IMR-90 (cell line): ENCODE results near the gene USP6NL. TPM values are rescaled to one million over a fixed set of nuclear protein-coding genes. Genes with fewer than 3 reads are reported as not detected.

Source experiments
- ATAC-seq: fragments of 200-7000 bp; cut with Tn5 transposase; 2 replicates; pipeline ENCODE4 v1.9.1; 2020; ENCODE audit warnings: low read depth, mild to moderate bottlenecking, moderate library complexity
- BruUV-seq: library from RNA; stranded (reverse); fragments of 400-500 nt; replicated peaks from 2 replicates; lab custom pipeline; 2021; lab: Mats Ljungman, UMichigan
- CTCF ChIA-PET: fragments of 300-600 bp; formaldehyde crosslinking; extraction: SDS; loops from one replicate; lab custom pipeline; 2021; ENCODE audit warnings: antibody characterized with exemption; lab: Yijun Ruan, JAX
- POLR2A ChIA-PET: fragments of 300-600 bp; sonication (Branson Sonifier 250); formaldehyde crosslinking; loops from one replicate; lab custom pipeline; 2022; ENCODE audit warnings: antibody characterized with exemption; ENCODE audit not compliant: unreplicated experiment; lab: Charles Lee
- DNase-seq: peaks from one replicate; pipeline ENCODE4 v3.0.0; 2013
- H2AFZ ChIP-seq: replicated peaks from 2 replicates; pipeline ENCODE3; 2013; ENCODE audit warnings: low read length, mild to moderate bottlenecking; ENCODE audit not compliant: poor library complexity
- H2AK5ac ChIP-seq: 2 replicates; pipeline ENCODE4 v1.6.1; 2013; ENCODE audit warnings: low read depth, low read length, inconsistent platforms
- H2AK9ac ChIP-seq: replicated peaks from 2 replicates; pipeline ENCODE3; 2013; ENCODE audit warnings: mild to moderate bottlenecking, low read depth, low read length, moderate library complexity; ENCODE audit not compliant: poor library complexity
- H2BK120ac ChIP-seq: 2 replicates; pipeline ENCODE4 v1.6.1; 2013; ENCODE audit warnings: low read depth, low read length, inconsistent platforms
- H2BK15ac ChIP-seq: 3 replicates; pipeline ENCODE4 v1.6.1; 2013; ENCODE audit warnings: low read depth, low read length, inconsistent platforms
- H2BK20ac ChIP-seq: 2 replicates; pipeline ENCODE4 v1.6.1; 2013; ENCODE audit warnings: low read depth, mild to moderate bottlenecking, inconsistent platforms, low read length, moderate library complexity
- H2BK5ac ChIP-seq: 2 replicates; pipeline ENCODE4 v1.6.1; 2013; ENCODE audit warnings: mild to moderate bottlenecking, low read depth, low read length, inconsistent platforms; ENCODE audit not compliant: poor library complexity, severe bottlenecking
- H3K14ac ChIP-seq: replicated peaks from 2 replicates; pipeline ENCODE4 v1.6.1; 2013; ENCODE audit warnings: low read depth, low read length, inconsistent platforms
- H3K18ac ChIP-seq: 2 replicates; pipeline ENCODE4 v1.6.1; 2013; ENCODE audit warnings: low read depth, low read length, control low read depth
- H3K23ac ChIP-seq: 2 replicates; pipeline ENCODE4 v1.6.1; 2013; ENCODE audit warnings: low read depth, low read length, inconsistent platforms
- H3K27ac ChIP-seq: 2 replicates; pipeline ENCODE4 v1.5.1; 2013; ENCODE audit warnings: mild to moderate bottlenecking, control low read depth, low read length; ENCODE audit not compliant: insufficient read depth
- H3K27me3 ChIP-seq: 2 replicates; pipeline ENCODE4 v1.6.1; 2013; ENCODE audit warnings: low read length; ENCODE audit not compliant: control insufficient read depth, insufficient read depth
- H3K36me3 ChIP-seq: 2 replicates; pipeline ENCODE4 v1.6.1; 2013; ENCODE audit warnings: low read length, mixed read lengths; ENCODE audit not compliant: control insufficient read depth, insufficient read depth
- H3K4ac ChIP-seq: 2 replicates; pipeline ENCODE4 v1.6.1; 2013; ENCODE audit warnings: low read depth, low read length, inconsistent platforms
- H3K4me1 ChIP-seq: 2 replicates; pipeline ENCODE4 v1.6.1; 2013; ENCODE audit warnings: low read length, mixed read lengths; ENCODE audit not compliant: control insufficient read depth, insufficient read depth
- H3K4me2 ChIP-seq: 2 replicates; pipeline ENCODE4 v1.6.1; 2013; ENCODE audit warnings: low read depth, mild to moderate bottlenecking, control low read depth, low read length, moderate library complexity
- H3K4me3 ChIP-seq: 2 replicates; pipeline ENCODE4 v1.5.1; 2013; ENCODE audit warnings: low read depth, mild to moderate bottlenecking, control low read depth, low read length, moderate library complexity; ENCODE audit not compliant: insufficient read depth
- H3K56ac ChIP-seq: 2 replicates; pipeline ENCODE4 v1.6.1; 2013; ENCODE audit warnings: low read length, inconsistent platforms; ENCODE audit not compliant: insufficient read depth; ENCODE audit errors: extremely low read depth
- H3K79me1 ChIP-seq, 2 experiments: 2 replicates each; pipeline ENCODE4 v1.6.1; 2013; ENCODE audit warnings: low read length in 2 of 2, inconsistent platforms in 1 of 2, low read depth in 1 of 2
- H3K9ac ChIP-seq: 2 replicates; pipeline ENCODE4 v1.6.1; 2013; ENCODE audit warnings: low read depth, low read length, control low read depth
- H3K9me1 ChIP-seq: 2 replicates; pipeline ENCODE4 v1.6.1; 2013; ENCODE audit warnings: low read length, inconsistent platforms; ENCODE audit not compliant: insufficient read depth
- H3K9me3 ChIP-seq: 2 replicates; pipeline ENCODE4 v1.6.1; 2013; ENCODE audit warnings: low read length; ENCODE audit not compliant: control insufficient read depth, insufficient read depth
- H4K20me1 ChIP-seq: 2 replicates; pipeline ENCODE4 v1.6.1; 2013; ENCODE audit warnings: low read length, inconsistent platforms; ENCODE audit not compliant: insufficient read depth
- H4K5ac ChIP-seq: 2 replicates; pipeline ENCODE4 v1.6.1; 2013; ENCODE audit warnings: mild to moderate bottlenecking, low read depth, low read length, control low read depth
- H4K8ac ChIP-seq, 2 experiments: 2 replicates each; pipeline ENCODE4 v1.6.1; 2013; ENCODE audit warnings: low read depth in 2 of 2, low read length in 2 of 2, control low read depth in 1 of 2, inconsistent platforms in 1 of 2
- H4K91ac ChIP-seq: 2 replicates; pipeline ENCODE4 v1.6.1; 2013; ENCODE audit warnings: low read depth, low read length, inconsistent platforms; ENCODE audit not compliant: insufficient read depth
- CEBPB ChIP-seq: IDR thresholded peaks from 2 replicates; pipeline ENCODE4 v1.6.1; 2012; ENCODE audit warnings: low read depth, low read length, improper control_type of control experiment
- CHD1 ChIP-seq: IDR thresholded peaks from 2 replicates; pipeline ENCODE4 v1.6.1; 2012; ENCODE audit warnings: low read depth, low read length, improper control_type of control experiment
- MAZ ChIP-seq: IDR thresholded peaks from 2 replicates; pipeline ENCODE4 v1.6.1; 2012; ENCODE audit warnings: low read depth, mild to moderate bottlenecking, low read length, improper control_type of control experiment, moderate library complexity, borderline replicate concordance
- MXI1 ChIP-seq: IDR thresholded peaks from 2 replicates; pipeline ENCODE4 v1.6.1; 2012; ENCODE audit warnings: low read depth, mild to moderate bottlenecking, low read length, moderate library complexity, borderline replicate concordance
- NFE2L2 ChIP-seq: fragments of 150-350 bp; IDR thresholded peaks from 2 replicates; pipeline ENCODE4 v1.6.1; 2016; ENCODE audit warnings: low read depth, mild to moderate bottlenecking, low read length
- RCOR1 ChIP-seq: IDR thresholded peaks from 2 replicates; pipeline ENCODE4 v1.6.1; 2012; ENCODE audit warnings: mild to moderate bottlenecking, low read length, improper control_type of control experiment; ENCODE audit not compliant: insufficient replicate concordance
- SMC3 ChIP-seq: fragments of 150-350 bp; IDR thresholded peaks from 2 replicates; pipeline ENCODE4 v1.6.1; 2016; ENCODE audit warnings: low read depth, mild to moderate bottlenecking, antibody characterized with exemption, low read length, moderate library complexity
- WGBS, 2 experiments: methylation state at CpG; one replicate each; pipeline versions ENCODE4 v1.1.5 to v1.1.7; 2013; ENCODE audit warnings: missing lambda C conversion rate in 2 of 2; ENCODE audit not compliant: insufficient read length in 1 of 2; ENCODE audit errors: extremely low coverage in 2 of 2; 5-methylcytosine and 5-hydroxymethylcytosine counted together
- dilution Hi-C: fragments of 300-500 bp; cut with HindIII; formaldehyde crosslinking; loops from one replicate; pipeline ENCODE4 v1.14.3; 2018; ENCODE audit warnings: low sequenced_read_pairs; ENCODE audit not compliant: unreplicated experiment
- in situ Hi-C: fragments of 300-500 bp; cut with MboI; formaldehyde crosslinking; loops from 3 replicates; pipeline ENCODE4 v1.14.3; 2019; ENCODE audit warnings: low sequenced_read_pairs, inconsistent platforms, mixed read lengths
- intact Hi-C: fragments of 100-400 bp; cut with micrococcal nuclease; formaldehyde crosslinking; loops from 2 replicates; pipeline ENCODE4 v1.10.0; 2022
- polyA plus RNA-seq, 3 experiments: library from polyadenylated mRNA; depleted of rRNA; stranded (reverse); fragments of >200 nt; gene quantifications; 2 replicates each; pipeline ENCODE4 v1.2.3, GENCODE V29; 2012; ENCODE audit warnings: low replicate concordance in 1 of 3
- total RNA-seq: library from RNA; depleted of rRNA; stranded (reverse); fragments of >200 nt; gene quantifications from 2 replicates; pipeline ENCODE4 v1.2.3, GENCODE V29; 2012
- TF ChIP-seq, protein P1 (sequence below): fragments of 150-350 bp; IDR thresholded peaks from 2 replicates; pipeline ENCODE4 v1.6.1; 2016; ENCODE audit warnings: low read depth, mild to moderate bottlenecking, low read length, moderate library complexity, borderline replicate concordance
- TF ChIP-seq, protein P2 (sequence below): fragments of 150-350 bp; IDR thresholded peaks from 2 replicates; pipeline ENCODE4 v1.6.1; 2017; ENCODE audit warnings: mild to moderate bottlenecking, antibody characterized with exemption, low read length, low read depth
- TF ChIP-seq, protein P3 (sequence below): conservative IDR thresholded peaks from 2 replicates; pipeline ENCODE4 v1.5.1; 2012; ENCODE audit warnings: mild to moderate bottlenecking, low read depth, low read length, improper control_type of control experiment

USP6NL gene
- total and polyA plus RNA-seq, 2 of the 4 experiments (the other 2 are of a cell fraction) = 7.8 to 9.1 TPM

DNA sequence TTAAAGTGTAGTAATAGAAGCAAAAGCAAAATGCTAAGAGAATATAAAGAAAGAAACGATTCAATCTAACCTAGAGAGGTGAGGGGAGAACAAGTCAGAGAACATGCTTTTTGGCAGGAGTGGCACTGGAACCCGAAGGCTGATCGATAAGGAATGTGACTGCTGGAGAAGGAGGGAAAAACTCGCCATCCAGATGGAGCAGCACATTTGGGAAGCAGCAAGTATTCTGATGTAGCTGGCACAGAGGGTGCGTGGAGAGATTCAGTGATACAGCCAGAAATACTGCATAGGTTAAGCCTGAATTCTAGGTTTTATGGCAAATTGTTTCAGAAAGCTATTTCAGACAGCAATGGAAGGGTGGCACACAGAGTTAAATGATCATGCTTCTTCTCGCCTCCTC, 42.0 kb downstream of the USP6NL start:
- Histone ChIP-seq H4K8ac (no peak overlapping the region), H3K27me3 (no peaks in the 10 kb centered on the region), H3K9me1 (no peaks in the 10 kb centered on the region; the same call in 1 of the 2 replicates), H3K27ac (no peak overlapping the region), H3K79me1 (peaks cover 31 to 42% of the 10 kb centered on the region in 2 experiments), H3K18ac (no peak overlapping the region), H3K9ac (no peak overlapping the region), H3K4me1 (no peaks in the 10 kb centered on the region), H2AK9ac (no peak overlapping the region), H3K23ac (no peak overlapping the region), H2AK5ac (no peak overlapping the region), H3K14ac (no peak overlapping the region), H3K36me3 (no peaks in the 10 kb centered on the region), H2AFZ (no peak overlapping the region), H2BK15ac (no peak overlapping the region), H3K4ac (no peak overlapping the region), H4K20me1 (no peaks in the 10 kb centered on the region; the same call in 1 of the 2 replicates), H3K56ac (no peak overlapping the region), H2BK120ac (no peak overlapping the region), H3K4me3 (no peak overlapping the region), H4K91ac (no peak overlapping the region), H3K9me3 (no peaks in the 10 kb centered on the region), H2BK5ac (no peak overlapping the region), H4K5ac (no peak overlapping the region), H2BK20ac (no peak overlapping the region), H3K4me2 (no peak overlapping the region)
- no peak for DNase-seq
- intact Hi-C loops = loop anchor here (5.0 kb wide), 1 partner anchor 33 kb away; no protein-coding TSS in a partner anchor
- no TSS peak for BruUV-seq
- WGBS, 2 experiments = 93% methylated on average over 2 of the region's 6 CpGs; no CpG with 5 or more reads in 1 of the 2 experiments
- no peak for ATAC-seq
- POLR2A ChIA-PET = no interaction called here
- dilution Hi-C loops = no loop called here
- TF ChIP-seq, protein P1, sequence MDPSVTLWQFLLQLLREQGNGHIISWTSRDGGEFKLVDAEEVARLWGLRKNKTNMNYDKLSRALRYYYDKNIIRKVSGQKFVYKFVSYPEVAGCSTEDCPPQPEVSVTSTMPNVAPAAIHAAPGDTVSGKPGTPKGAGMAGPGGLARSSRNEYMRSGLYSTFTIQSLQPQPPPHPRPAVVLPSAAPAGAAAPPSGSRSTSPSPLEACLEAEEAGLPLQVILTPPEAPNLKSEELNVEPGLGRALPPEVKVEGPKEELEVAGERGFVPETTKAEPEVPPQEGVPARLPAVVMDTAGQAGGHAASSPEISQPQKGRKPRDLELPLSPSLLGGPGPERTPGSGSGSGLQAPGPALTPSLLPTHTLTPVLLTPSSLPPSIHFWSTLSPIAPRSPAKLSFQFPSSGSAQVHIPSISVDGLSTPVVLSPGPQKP = no peak
- no peak for TF ChIP-seq MAZ
- no peak for TF ChIP-seq CHD1
- TF ChIP-seq, protein P2, sequence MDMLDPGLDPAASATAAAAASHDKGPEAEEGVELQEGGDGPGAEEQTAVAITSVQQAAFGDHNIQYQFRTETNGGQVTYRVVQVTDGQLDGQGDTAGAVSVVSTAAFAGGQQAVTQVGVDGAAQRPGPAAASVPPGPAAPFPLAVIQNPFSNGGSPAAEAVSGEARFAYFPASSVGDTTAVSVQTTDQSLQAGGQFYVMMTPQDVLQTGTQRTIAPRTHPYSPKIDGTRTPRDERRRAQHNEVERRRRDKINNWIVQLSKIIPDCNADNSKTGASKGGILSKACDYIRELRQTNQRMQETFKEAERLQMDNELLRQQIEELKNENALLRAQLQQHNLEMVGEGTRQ = no peak
- no peak for TF ChIP-seq RCOR1
- TF ChIP-seq NFE2L2 = no peak
- no peak for TF ChIP-seq MXI1
- TF ChIP-seq, protein P3, sequence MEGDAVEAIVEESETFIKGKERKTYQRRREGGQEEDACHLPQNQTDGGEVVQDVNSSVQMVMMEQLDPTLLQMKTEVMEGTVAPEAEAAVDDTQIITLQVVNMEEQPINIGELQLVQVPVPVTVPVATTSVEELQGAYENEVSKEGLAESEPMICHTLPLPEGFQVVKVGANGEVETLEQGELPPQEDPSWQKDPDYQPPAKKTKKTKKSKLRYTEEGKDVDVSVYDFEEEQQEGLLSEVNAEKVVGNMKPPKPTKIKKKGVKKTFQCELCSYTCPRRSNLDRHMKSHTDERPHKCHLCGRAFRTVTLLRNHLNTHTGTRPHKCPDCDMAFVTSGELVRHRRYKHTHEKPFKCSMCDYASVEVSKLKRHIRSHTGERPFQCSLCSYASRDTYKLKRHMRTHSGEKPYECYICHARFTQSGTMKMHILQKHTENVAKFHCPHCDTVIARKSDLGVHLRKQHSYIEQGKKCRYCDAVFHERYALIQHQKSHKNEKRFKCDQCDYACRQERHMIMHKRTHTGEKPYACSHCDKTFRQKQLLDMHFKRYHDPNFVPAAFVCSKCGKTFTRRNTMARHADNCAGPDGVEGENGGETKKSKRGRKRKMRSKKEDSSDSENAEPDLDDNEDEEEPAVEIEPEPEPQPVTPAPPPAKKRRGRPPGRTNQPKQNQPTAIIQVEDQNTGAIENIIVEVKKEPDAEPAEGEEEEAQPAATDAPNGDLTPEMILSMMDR = no peak
- no peak for TF ChIP-seq SMC3
- TF ChIP-seq CEBPB = no peak
- CTCF ChIA-PET = no interaction called here
- in situ Hi-C loops = no loop called here
